ENCODE measurements around the gene KNSTRN. TPM values are rescaled to one million over a fixed set of nuclear protein-coding genes. Genes with fewer than 3 reads are reported as not detected.
A peak's percentile ranks its signal among the peaks of the same experiment; 100 is the strongest.

KNSTRN gene
- total RNA-seq, 4 donors from 2014 or later, result 3.3 to 7.1 (median 4.2) TPM

- no peaks in the 10 kb centered on the region for H3K36me3 ChIP-seq
- no peak for TF ChIP-seq POLR2A (IDR thresholded peaks at IDR 0.05)
- TF ChIP-seq CTCF (IDR thresholded peaks at IDR 0.05), result no peak
- TF ChIP-seq EP300 (IDR thresholded peaks at IDR 0.05), result no peak
- H3K27ac ChIP-seq, result peak overlapping the region in 3 of 4 donors; percentile 46 to 97 (median 55)
- no peak for DNase-seq (ENCODE audit: low spot score in 2 of 2)
- 59 to 74% methylated on average over 7 of the region's 7 CpGs for WGBS, 2 donors
- no peak overlapping the region for H3K4me3 ChIP-seq
- no peaks in the 10 kb centered on the region for H3K9me3 ChIP-seq
- H3K4me1 ChIP-seq, result peaks cover 0 to 93% (median 45%) of the 10 kb centered on the region in 4 donors
- H3K27me3 ChIP-seq, result no peaks in the 10 kb centered on the region
Measured at GRCh38 chr15:40342416-40343320, 39.9 kb upstream of the KNSTRN start.

DNA sequence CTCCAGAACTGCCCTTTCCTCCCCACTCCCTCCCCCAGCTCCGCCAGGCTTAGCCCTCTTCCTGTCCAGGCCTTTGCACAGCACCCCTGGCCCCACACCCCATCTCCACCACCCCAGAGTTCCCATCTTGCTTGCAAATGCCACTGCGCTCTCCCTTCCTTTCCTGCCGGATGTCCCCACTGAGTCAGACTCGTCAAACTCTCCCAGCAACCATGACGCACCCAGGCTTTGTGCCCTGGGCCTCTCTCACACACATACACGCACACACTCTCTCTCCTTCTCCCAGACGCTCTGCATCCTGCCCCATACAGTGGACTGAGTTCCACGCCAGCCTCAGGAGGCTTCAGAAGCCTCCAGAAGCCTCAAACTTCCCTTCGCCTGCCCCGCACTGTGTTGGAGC lies 39.0 kb upstream of the KNSTRN start:
- 60 to 64% methylated on average over 10 of the region's 10 CpGs for WGBS, 2 donors
- no peak for DNase-seq (ENCODE audit: low spot score in 2 of 2)
- Histone ChIP-seq H3K27me3 (no peaks in the 10 kb centered on the region), H3K4me1 (peaks cover 0 to 85% (median 37%) of the 10 kb centered on the region in 4 donors), H3K36me3 (no peaks in the 10 kb centered on the region), H3K9me3 (no peaks in the 10 kb centered on the region), H3K4me3 (no peak overlapping the region), H3K27ac (peak overlapping the region in 3 of 4 donors; percentile 46 to 97 (median 55))
- TF ChIP-seq POLR2A (IDR thresholded peaks at IDR 0.05) (no peak), EP300 (IDR thresholded peaks at IDR 0.05) (no peak), CTCF (IDR thresholded peaks at IDR 0.05) (no peak)

GRCh38 chr15:40344217-40344616 lies 38.3 kb upstream of the KNSTRN start:
- WGBS, 2 donors, result 37 to 55% methylated on average over 5 to 6 of the region's 6 CpGs
- DNase-seq (ENCODE audit: low spot score in 2 of 2), result no peak
- H3K4me1 ChIP-seq, result peaks cover 0 to 78% (median 30%) of the 10 kb centered on the region in 4 donors

GRCh38 chr15:40344631-40345120 lies 37.8 kb upstream of the KNSTRN start:
- WGBS, 2 donors, result 44 to 45% methylated on average over 14 to 15 of the region's 15 CpGs
- H3K27me3 ChIP-seq, result no peaks in the 10 kb centered on the region
- H3K36me3 ChIP-seq, result no peaks in the 10 kb centered on the region
- H3K4me1 ChIP-seq, result peaks cover 0 to 73% (median 25%) of the 10 kb centered on the region in 4 donors
- H3K9me3 ChIP-seq, result no peaks in the 10 kb centered on the region
- DNase-seq (ENCODE audit: low spot score in 2 of 2), result no peak
- no peak overlapping the region for H3K4me3 ChIP-seq
- TF ChIP-seq CTCF (IDR thresholded peaks at IDR 0.05) (peak; percentile 75 to 83 (median 77)), POLR2A (IDR thresholded peaks at IDR 0.05) (no peak)
- peak overlapping the region in 2 of 4 donors; percentile 2 to 76 for H3K27ac ChIP-seq

More at GRCh38 chr15:40344217-40344616, 38.3 kb upstream of the KNSTRN start:
- Histone ChIP-seq H3K36me3 (no peaks in the 10 kb centered on the region), H3K9me3 (no peaks in the 10 kb centered on the region), H3K27ac (peak overlapping the region in 1 of 4 donors; percentile 97), H3K27me3 (no peaks in the 10 kb centered on the region), H3K4me3 (no peak overlapping the region)
- TF ChIP-seq CTCF (IDR thresholded peaks at IDR 0.05) (no peak), POLR2A (IDR thresholded peaks at IDR 0.05) (no peak), EP300 (IDR thresholded peaks at IDR 0.05) (no peak)
